Memory B cell (primary cell): ENCODE measurements around the gene AGRP.
A peak's percentile ranks its signal among the peaks of the same experiment; 100 is the strongest.
"Not testable (repeated sequence)": the region's sequence is repeated elsewhere in the genome, so short reads cannot be mapped to it uniquely, and the experiment has no call there.

Experiments used
- ATAC-seq: fragments of 150-1000 bp; cut with Tn5 transposase; 2 replicates; pipeline ENCODE4 v1.10.0; 2021; ENCODE audit warnings: low read depth, mild to moderate bottlenecking, moderate library complexity
- DNase-seq, 2 donors: peaks; one replicate each; pipeline ENCODE4 v3.0.0; 2022; ENCODE audit warnings: low spot score in 2 of 2
- H3K27ac Mint-ChIP-seq: one replicate; pipeline ENCODE4 v1.8.0; 2022; ENCODE audit warnings: mild to moderate bottlenecking, moderate library complexity, mixed read lengths
- H3K27me3 Mint-ChIP-seq: one replicate; pipeline ENCODE4 v1.8.0; 2022; ENCODE audit warnings: mixed read lengths
- H3K36me3 Mint-ChIP-seq: one replicate; pipeline ENCODE4 v1.8.0; 2022; ENCODE audit warnings: mild to moderate bottlenecking, mixed read lengths
- H3K4me1 Mint-ChIP-seq: one replicate; pipeline ENCODE4 v1.8.0; 2022; ENCODE audit warnings: mixed read lengths
- H3K4me3 Mint-ChIP-seq: one replicate; pipeline ENCODE4 v1.8.0; 2022; ENCODE audit warnings: mild to moderate bottlenecking, moderate library complexity, mixed read lengths
- H3K9me3 Mint-ChIP-seq: one replicate; pipeline ENCODE4 v1.8.0; 2022; ENCODE audit warnings: mixed read lengths

The AGRP gene

GRCh38 chr16:67517155-67517445, 33.8 kb upstream of the AGRP start:
- no peaks in the 10 kb centered on the region for H3K9me3 Mint-ChIP-seq
- ATAC-seq (no peak), DNase-seq (no peak)
- no peak overlapping the region for H3K4me3 Mint-ChIP-seq
- H3K4me1 Mint-ChIP-seq: peaks cover 52% of the 10 kb centered on the region
- no peaks in the 10 kb centered on the region for H3K27me3 Mint-ChIP-seq
- H3K27ac Mint-ChIP-seq: peak overlapping the region; percentile 100
- H3K36me3 Mint-ChIP-seq: no peaks in the 10 kb centered on the region

GRCh38 chr16:67516296-67517154, 33.2 kb upstream of the AGRP start:
- Mint-ChIP-seq H3K27me3 (no peaks in the 10 kb centered on the region), H3K36me3 (no peaks in the 10 kb centered on the region), H3K9me3 (no peaks in the 10 kb centered on the region), H3K4me1 (peaks cover 52% of the 10 kb centered on the region), H3K4me3 (peak overlapping the region; percentile 48), H3K27ac (peak overlapping the region; percentile 100)
- DNase-seq (no peak), ATAC-seq (no peak)

GRCh38 chr16:67514382-67514828, 31.1 kb upstream of the AGRP start:
- peak overlapping the region; percentile 29 for H3K4me3 Mint-ChIP-seq
- no peaks in the 10 kb centered on the region for H3K27me3 Mint-ChIP-seq
- ATAC-seq (peak; percentile 35), DNase-seq (peak; percentile 66 to 68)
- peaks cover 36% of the 10 kb centered on the region for H3K4me1 Mint-ChIP-seq
- H3K36me3 Mint-ChIP-seq: no peaks in the 10 kb centered on the region
- peak overlapping the region; percentile 86 for H3K27ac Mint-ChIP-seq
- no peaks in the 10 kb centered on the region for H3K9me3 Mint-ChIP-seq

- H3K27ac Mint-ChIP-seq, H3K27me3 Mint-ChIP-seq, ATAC-seq, DNase-seq, H3K4me3 Mint-ChIP-seq, H3K36me3 Mint-ChIP-seq, H3K9me3 Mint-ChIP-seq: not testable (repeated sequence)
- H3K4me1 Mint-ChIP-seq: peaks cover 32% of the 10 kb centered on the region
Observed at GRCh38 chr16:67513892-67514291, 30.5 kb upstream of the AGRP start.

- no peak for ATAC-seq
- Mint-ChIP-seq H3K27me3 (no peaks in the 10 kb centered on the region), H3K4me3 (no peak overlapping the region), H3K36me3 (peaks cover 3% of the 10 kb centered on the region), H3K27ac (no peak overlapping the region), H3K9me3 (no peaks in the 10 kb centered on the region), H3K4me1 (peaks cover 25% of the 10 kb centered on the region)
- DNase-seq: no peak
Observed at GRCh38 chr16:67509016-67509415, 25.7 kb upstream of the AGRP start.

- DNase-seq: no peak
- H3K36me3 Mint-ChIP-seq: peaks cover 4% of the 10 kb centered on the region
- ATAC-seq: no peak
- peak overlapping the region; percentile 14 for H3K4me3 Mint-ChIP-seq
- peaks cover 29% of the 10 kb centered on the region for H3K4me1 Mint-ChIP-seq
- H3K9me3 Mint-ChIP-seq: no peaks in the 10 kb centered on the region
- peak overlapping the region; percentile 50 for H3K27ac Mint-ChIP-seq
- no peaks in the 10 kb centered on the region for H3K27me3 Mint-ChIP-seq
Observed at GRCh38 chr16:67506468-67506867, 23.1 kb upstream of the AGRP start.

GRCh38 chr16:67504031-67505021, 21.0 kb upstream of the AGRP start:
- Mint-ChIP-seq H3K4me1 (peaks cover 29% of the 10 kb centered on the region), H3K36me3 (peaks cover 6% of the 10 kb centered on the region), H3K9me3 (no peaks in the 10 kb centered on the region), H3K27me3 (no peaks in the 10 kb centered on the region), H3K4me3 (peak overlapping the region; percentile 51), H3K27ac (peak overlapping the region; percentile 88)
- DNase-seq: no peak
- peak; percentile 81 for ATAC-seq

- H3K4me1 Mint-ChIP-seq: peaks cover 20% of the 10 kb centered on the region
- no peak overlapping the region for H3K27ac Mint-ChIP-seq
- H3K27me3 Mint-ChIP-seq: no peaks in the 10 kb centered on the region
- no peaks in the 10 kb centered on the region for H3K9me3 Mint-ChIP-seq
- no peak overlapping the region for H3K4me3 Mint-ChIP-seq
- ATAC-seq (no peak), DNase-seq (no peak)
- peaks cover 11% of the 10 kb centered on the region for H3K36me3 Mint-ChIP-seq
Observed at GRCh38 chr16:67499106-67499505, 15.8 kb upstream of the AGRP start.

- Mint-ChIP-seq H3K4me1 (peaks cover 37% of the 10 kb centered on the region), H3K9me3 (no peaks in the 10 kb centered on the region)
- no peak for ATAC-seq
Observed at GRCh38 chr16:67490335-67491096, 7.2 kb upstream of the AGRP start.

GRCh38 chr16:67489401-67490083, 6.2 kb upstream of the AGRP start:
- peaks cover 35% of the 10 kb centered on the region for H3K4me1 Mint-ChIP-seq
- H3K9me3 Mint-ChIP-seq: no peaks in the 10 kb centered on the region
- peaks cover 5% of the 10 kb centered on the region for H3K36me3 Mint-ChIP-seq
- no peaks in the 10 kb centered on the region for H3K27me3 Mint-ChIP-seq
- no peak for DNase-seq
- no peak for ATAC-seq
- peak overlapping the region; percentile 25 for H3K4me3 Mint-ChIP-seq
- peak overlapping the region; percentile 84 for H3K27ac Mint-ChIP-seq

More at GRCh38 chr16:67490335-67491096, 7.2 kb upstream of the AGRP start:
- Mint-ChIP-seq H3K36me3 (peaks cover 4% of the 10 kb centered on the region), H3K27me3 (no peaks in the 10 kb centered on the region), H3K4me3 (peak overlapping the region; percentile 18), H3K27ac (peak overlapping the region; percentile 84)
- no peak for DNase-seq

GRCh38 chr16:67487561-67487960, 4.2 kb upstream of the AGRP start:
- H3K4me1 Mint-ChIP-seq: peaks cover 44% of the 10 kb centered on the region
- ATAC-seq, H3K36me3 Mint-ChIP-seq, H3K9me3 Mint-ChIP-seq, H3K4me3 Mint-ChIP-seq, H3K27me3 Mint-ChIP-seq, DNase-seq: not testable (repeated sequence)
- peak overlapping the region; percentile 84 for H3K27ac Mint-ChIP-seq

GRCh38 chr16:67486805-67487204, 3.5 kb upstream of the AGRP start:
- Mint-ChIP-seq H3K27me3 (no peaks in the 10 kb centered on the region), H3K27ac (peak overlapping the region; percentile 47), H3K4me1 (peaks cover 46% of the 10 kb centered on the region), H3K9me3 (no peaks in the 10 kb centered on the region), H3K4me3 (no peak overlapping the region), H3K36me3 (peaks cover 6% of the 10 kb centered on the region)
- DNase-seq: no peak
- ATAC-seq: no peak
